IMR-90 (cell line): Measurements from ENCODE around the gene MROH7.

ENCODE experiments used
- BHLHE40 ChIP-seq: fragments of 150-350 bp; IDR thresholded peaks from 2 replicates; pipeline ENCODE4 v1.6.1; 2016; ENCODE audit warnings: mild to moderate bottlenecking, low read depth, low read length
- CEBPB ChIP-seq: IDR thresholded peaks from 2 replicates; pipeline ENCODE4 v1.6.1; 2012; ENCODE audit warnings: low read depth, low read length, improper control_type of control experiment
- POLR2A ChIP-seq: IDR thresholded peaks from 2 replicates; pipeline ENCODE4 v1.6.1; 2012; ENCODE audit warnings: mild to moderate bottlenecking, low read depth, low read length
- TF ChIP-seq, protein P1 (sequence below): conservative IDR thresholded peaks from 2 replicates; pipeline ENCODE4 v1.5.1; 2012; ENCODE audit warnings: mild to moderate bottlenecking, low read depth, low read length, improper control_type of control experiment

DNA sequence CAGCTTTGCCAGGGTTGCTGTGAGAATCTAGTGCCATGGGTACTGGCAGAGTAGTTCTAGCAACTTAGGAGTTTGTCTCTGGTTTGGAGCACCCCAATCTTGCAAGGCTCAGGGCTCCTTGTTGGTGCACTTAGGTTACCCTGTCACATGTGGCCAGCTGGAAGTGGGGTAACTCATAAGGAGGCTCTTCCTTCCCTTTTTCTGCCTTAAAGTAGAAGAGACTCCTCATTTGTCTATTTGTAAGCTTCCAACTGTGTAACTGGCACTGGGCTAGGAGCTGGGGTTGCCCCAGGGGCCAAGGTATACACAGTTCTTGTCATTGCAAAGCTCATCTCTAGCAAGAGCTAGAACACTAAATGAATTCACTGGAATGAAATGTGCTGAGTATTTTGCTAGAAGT, 10.6 kb downstream of the MROH7 start:
- TF ChIP-seq, protein P1, sequence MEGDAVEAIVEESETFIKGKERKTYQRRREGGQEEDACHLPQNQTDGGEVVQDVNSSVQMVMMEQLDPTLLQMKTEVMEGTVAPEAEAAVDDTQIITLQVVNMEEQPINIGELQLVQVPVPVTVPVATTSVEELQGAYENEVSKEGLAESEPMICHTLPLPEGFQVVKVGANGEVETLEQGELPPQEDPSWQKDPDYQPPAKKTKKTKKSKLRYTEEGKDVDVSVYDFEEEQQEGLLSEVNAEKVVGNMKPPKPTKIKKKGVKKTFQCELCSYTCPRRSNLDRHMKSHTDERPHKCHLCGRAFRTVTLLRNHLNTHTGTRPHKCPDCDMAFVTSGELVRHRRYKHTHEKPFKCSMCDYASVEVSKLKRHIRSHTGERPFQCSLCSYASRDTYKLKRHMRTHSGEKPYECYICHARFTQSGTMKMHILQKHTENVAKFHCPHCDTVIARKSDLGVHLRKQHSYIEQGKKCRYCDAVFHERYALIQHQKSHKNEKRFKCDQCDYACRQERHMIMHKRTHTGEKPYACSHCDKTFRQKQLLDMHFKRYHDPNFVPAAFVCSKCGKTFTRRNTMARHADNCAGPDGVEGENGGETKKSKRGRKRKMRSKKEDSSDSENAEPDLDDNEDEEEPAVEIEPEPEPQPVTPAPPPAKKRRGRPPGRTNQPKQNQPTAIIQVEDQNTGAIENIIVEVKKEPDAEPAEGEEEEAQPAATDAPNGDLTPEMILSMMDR, result no peak
- TF ChIP-seq POLR2A, result no peak
- TF ChIP-seq BHLHE40, result no peak
- no peak for TF ChIP-seq CEBPB
